ENCODE measurements around the gene GTF3C5.

The GTF3C5 gene

DNA sequence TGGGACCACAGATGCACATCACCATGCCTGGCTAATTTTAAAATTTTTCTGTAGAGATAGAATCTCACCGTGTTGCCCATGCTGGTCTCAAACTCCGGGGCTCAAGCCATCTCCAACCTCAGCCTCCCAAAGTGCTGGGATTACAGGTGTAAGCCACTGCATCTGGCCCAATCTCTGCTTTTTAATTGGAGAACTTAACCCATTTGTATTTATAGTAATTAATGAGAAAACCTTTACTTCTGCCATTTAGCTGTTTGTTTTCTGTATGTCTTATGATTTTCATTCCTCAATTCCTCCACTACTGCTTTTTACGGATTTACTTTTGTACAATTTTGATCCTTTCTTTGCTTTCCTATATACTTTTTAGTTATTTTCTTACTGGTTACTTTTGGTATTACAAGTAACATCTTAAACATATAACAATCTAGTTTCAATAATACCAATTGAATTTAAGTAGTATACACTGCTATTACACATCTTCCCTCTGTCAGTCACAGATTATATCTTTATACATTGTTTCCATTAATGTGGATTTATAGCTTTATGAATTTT is 64.1 kb downstream of the GTF3C5 start:
- DNase-seq = no peak

DNA sequence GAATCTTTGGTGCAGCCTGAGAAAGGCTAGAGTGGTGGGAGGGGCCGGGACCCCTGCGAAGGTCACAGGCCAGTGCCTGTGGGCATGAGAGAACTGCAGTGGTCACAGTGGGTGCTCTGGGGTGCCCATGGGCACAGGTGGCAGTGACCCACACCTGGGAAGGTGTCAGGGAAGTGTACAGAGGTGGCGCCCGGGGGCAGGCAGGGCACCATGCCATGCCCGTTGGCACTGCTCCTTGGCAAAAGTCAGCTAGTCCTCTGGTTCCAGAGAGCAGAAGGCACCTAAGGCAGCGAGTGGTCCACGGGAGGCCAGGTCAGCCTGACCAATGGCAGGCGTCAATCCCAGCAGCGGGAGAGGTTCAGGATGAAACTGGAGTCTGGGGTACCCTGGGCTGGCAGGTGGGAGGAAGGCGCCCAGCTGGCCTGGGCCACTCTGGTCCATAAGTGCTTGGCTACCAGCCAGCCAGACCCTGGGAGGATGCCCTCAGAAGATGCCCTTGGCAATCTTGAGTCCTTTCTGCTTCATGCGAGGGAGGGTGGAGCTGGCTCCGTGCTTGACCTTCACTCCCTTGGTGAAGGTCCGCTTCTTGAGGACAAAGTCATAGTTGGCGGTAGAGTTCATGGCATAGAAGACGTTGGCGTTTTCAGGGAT is 67.4 kb downstream of the GTF3C5 start:
- DNase-seq = no peak

GRCh38 chr9:133098871-133099270 is 68.1 kb downstream of the GTF3C5 start:
- no peak for DNase-seq

GRCh38 chr9:133099726-133100505 is 69.1 kb downstream of the GTF3C5 start:
- DNase-seq = no peak

- no peak for DNase-seq
Measured at GRCh38 chr9:133100506-133101355, 69.9 kb downstream of the GTF3C5 start.

- DNase-seq = no peak
Measured at GRCh38 chr9:133101356-133102189, 70.8 kb downstream of the GTF3C5 start.

DNA sequence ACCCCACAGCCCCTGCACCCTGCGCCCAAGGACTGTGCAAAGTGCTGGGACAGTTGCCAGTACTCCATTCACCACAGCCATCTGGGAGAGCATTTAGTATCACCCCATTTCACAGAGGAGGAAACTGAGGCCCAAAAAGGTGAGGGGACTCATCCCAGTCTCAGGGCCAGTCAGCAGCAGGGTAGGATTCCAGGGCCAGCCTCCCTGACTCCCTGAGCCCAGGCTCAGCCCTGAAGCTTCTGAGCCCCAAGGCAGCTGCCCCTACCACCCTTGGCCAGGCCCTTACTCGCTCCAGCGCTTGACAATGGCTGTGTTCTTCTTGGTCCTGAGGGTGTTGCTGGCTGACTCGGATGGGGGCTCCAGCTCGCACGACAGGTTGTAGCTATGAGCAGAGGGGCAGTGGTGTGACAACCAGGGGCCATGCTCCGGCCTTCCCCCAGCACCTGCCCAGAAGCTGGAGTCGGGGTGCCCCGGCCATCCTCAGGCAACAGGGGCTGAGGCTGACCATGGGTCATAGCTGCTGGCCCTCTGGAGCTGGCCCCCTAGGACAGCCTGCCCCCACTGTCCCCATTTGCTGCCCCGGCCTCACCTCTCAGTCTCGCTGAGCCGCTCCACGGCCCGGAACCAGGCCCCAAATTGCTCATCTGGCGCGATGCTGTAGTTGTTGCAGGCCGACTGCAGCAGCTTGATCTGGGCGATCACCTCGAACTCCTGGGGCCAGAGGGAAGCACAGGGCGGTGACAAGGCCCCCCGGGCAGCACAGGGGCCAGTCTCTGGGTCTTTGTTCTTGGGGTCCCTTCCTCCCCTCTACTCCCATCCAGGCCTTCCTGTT is 71.6 kb downstream of the GTF3C5 start:
- DNase-seq = no peak

- no peak for DNase-seq
Measured at GRCh38 chr9:133103183-133103986, 72.6 kb downstream of the GTF3C5 start.

DNA sequence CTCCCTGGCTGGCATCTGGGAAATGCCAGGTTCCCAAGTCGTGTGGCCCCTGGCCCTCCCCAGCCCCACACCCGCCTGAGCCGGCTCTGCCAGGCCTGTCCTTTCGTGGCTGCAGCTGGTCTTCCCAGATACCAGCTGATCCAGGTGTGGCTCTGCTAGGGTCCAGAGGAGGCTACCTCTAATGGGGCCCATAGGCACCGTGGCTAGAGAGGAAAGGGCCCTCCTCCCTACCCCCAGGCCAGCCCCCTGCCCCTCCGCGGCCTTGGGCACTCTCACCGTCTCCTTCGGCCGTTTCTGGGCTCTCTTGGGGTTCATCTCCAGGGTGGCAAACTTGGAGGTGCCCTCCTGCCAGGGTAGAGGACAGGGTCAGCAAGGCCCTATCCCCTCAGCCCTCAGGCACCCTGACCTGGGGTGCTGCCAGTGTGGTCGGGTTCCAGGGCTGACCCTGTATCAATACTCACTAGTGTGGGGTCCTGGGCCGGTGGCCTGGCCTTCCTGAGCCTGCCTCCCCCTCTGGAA is 73.2 kb downstream of the GTF3C5 start:
- no peak for DNase-seq

- no peak for DNase-seq
Measured at GRCh38 chr9:133104718-133105460, 74.1 kb downstream of the GTF3C5 start.

- DNase-seq = no peak
Measured at GRCh38 chr9:133105461-133105770, 74.6 kb downstream of the GTF3C5 start.

DNA sequence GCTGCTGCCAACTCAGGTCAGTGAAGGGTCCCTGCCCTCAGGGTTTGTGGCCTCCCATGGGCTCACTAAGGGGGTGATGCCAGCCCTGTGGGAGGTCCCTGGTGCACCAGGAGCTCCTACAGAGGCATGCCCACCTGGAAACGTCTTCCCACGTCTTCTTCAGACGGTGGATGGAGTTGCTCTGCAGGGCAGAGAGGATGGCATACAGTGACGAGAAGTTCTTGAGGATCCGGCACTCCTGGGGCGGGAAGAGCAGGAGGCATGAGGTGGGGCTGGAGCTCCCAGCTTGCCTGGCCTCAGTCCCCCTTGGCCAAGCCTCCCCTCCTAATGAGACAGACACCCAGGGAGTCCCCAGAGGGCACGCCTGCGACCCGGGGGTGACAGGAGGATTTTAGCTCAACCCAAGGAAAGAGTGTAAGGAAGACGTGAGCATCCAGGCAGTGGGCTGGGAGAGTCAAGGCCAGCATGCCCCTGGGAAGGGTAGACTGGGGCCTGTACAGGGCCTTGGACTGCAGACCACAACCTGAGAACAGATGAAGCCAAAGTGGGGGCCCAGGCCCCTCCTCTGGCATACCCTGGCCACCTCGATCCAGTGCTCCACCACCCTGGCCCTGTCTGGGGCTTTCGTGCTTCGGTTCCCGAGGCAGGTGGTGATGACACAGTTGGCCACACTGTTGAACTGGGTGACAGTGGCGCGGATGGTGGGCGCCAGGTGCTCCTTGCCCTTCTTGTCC is 75.9 kb downstream of the GTF3C5 start:
- DNase-seq = no peak

DNA sequence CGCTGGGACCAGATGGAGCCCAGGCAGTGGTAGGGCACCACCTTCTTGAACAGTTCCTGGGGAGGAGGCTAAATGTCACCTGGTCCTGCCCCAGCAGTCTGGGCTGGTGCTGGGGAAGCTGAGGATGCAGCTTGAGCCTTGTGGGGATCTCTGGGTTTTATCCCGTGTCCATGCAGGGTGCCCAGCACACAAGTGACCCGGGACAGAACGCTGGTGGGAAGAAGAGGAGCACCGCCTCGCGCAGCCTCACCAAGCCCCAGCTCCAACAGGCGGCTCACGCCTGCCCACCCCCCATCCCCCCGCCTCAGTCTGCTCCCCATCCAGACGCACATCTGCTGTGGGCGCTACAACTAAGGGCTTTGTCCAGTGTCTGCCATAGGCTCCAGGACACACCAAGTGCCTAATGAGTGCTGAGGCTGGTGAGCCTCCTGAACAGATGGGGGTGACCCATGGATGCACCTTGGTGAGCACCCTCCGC is 76.5 kb downstream of the GTF3C5 start:
- DNase-seq = no peak

Measured in NCI-H2029 treated with DMSO at 0.1 percent for 48 hours (cell line).